GM12864 (cell line): ENCODE results near the gene OR9G4.

Experiments
- DNase-seq: peaks from one replicate; pipeline ENCODE4 v3.0.0-alpha.2; 2011; ENCODE audit warnings: low read depth
- H3K4me3 ChIP-seq: 2 replicates; pipeline ENCODE4 v1.5.1; 2011; ENCODE audit warnings: mild to moderate bottlenecking, low read depth, low read length, control low read depth
- TF ChIP-seq, protein P1 (sequence below): IDR thresholded peaks from 2 replicates; pipeline ENCODE4 v1.5.1; 2011; ENCODE audit warnings: low read depth, mild to moderate bottlenecking, moderate library complexity, low read length, control low read depth, inconsistent platforms; ENCODE audit errors: missing control alignments

OR9G4 gene

DNA sequence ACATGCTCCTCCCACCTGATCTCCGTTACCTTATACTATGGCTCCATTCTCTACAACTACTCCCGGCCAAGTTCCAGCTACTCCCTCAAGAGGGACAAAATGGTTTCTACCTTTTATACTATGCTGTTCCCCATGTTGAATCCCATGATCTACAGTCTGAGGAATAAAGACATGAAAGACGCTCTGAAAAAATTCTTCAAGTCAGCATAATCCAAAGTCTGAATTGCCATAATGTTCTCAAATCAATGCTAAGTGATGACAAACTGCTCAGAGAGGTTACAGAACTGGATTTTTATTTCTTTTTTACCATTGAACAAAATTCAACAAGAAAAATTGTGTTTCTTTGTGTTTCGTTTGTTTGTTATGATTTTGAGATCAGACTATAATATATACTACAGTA lies 7.6 kb downstream of the OR9G4 start:
- no peak overlapping the region for H3K4me3 ChIP-seq
- no peak for DNase-seq
- TF ChIP-seq, protein P1, sequence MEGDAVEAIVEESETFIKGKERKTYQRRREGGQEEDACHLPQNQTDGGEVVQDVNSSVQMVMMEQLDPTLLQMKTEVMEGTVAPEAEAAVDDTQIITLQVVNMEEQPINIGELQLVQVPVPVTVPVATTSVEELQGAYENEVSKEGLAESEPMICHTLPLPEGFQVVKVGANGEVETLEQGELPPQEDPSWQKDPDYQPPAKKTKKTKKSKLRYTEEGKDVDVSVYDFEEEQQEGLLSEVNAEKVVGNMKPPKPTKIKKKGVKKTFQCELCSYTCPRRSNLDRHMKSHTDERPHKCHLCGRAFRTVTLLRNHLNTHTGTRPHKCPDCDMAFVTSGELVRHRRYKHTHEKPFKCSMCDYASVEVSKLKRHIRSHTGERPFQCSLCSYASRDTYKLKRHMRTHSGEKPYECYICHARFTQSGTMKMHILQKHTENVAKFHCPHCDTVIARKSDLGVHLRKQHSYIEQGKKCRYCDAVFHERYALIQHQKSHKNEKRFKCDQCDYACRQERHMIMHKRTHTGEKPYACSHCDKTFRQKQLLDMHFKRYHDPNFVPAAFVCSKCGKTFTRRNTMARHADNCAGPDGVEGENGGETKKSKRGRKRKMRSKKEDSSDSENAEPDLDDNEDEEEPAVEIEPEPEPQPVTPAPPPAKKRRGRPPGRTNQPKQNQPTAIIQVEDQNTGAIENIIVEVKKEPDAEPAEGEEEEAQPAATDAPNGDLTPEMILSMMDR = no peak

DNA sequence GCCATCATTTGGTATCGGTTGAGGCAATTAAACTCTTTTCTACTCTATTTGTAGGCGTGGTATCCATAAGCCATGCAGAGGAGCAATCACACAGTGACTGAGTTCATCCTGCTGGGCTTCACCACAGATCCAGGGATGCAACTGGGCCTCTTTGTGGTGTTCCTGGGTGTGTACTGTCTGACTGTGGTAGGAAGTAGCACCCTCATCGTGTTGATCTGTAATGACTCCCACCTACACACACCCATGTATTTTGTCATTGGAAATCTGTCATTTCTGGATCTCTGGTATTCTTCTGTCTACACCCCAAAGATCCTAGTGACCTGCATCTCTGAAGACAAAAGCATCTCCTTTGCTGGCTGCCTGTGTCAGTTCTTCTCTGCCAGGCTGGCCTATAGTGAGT lies 8.4 kb downstream of the OR9G4 start:
- no peak overlapping the region for H3K4me3 ChIP-seq
- DNase-seq = no peak
- TF ChIP-seq, protein P1 = no peak

DNA sequence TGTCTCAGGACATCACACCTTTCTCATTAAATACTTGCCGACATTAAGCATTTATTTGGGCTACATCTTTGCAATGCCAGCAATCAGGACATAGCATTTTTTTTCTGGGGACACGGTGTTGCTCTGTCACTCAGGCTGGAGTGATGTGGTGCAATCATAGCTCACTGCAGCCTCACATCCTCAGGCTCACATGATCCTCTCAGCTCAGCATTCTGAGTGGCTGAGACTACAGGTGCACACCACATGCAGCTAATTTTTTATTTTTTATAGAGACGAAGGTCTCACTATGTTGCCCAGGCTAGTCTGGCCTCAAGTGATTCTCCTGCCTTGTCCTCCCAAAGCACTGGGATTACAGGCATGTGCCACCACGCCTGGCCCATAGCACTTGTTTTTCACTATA lies 28.0 kb downstream of the OR9G4 start:
- TF ChIP-seq, protein P1 = no peak
- H3K4me3 ChIP-seq = no peak overlapping the region
- no peak for DNase-seq

DNA sequence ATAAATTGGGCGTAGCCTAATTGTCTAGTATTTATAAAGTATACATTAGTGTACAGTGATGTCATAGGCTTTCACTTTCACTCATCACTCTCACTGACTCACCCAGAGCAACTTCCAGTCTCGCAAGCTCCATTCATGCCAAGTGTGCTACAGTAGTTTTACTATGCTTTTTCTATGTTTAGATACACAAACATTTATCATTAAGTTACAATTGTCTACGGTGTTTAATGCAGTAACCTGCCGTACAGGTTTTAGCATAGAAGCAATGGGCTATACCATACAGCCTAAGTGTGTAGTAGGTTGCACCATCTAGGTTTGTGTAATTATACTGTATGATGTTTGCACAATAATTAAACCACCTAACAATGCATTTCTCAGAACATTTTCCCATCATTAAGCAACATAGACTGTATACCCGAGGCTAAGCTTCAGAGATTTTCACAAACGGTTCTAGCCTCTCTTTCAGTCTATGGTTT lies 32.1 kb downstream of the OR9G4 start:
- no peak for DNase-seq
- TF ChIP-seq, protein P1 = no peak
- H3K4me3 ChIP-seq = no peak overlapping the region

DNA sequence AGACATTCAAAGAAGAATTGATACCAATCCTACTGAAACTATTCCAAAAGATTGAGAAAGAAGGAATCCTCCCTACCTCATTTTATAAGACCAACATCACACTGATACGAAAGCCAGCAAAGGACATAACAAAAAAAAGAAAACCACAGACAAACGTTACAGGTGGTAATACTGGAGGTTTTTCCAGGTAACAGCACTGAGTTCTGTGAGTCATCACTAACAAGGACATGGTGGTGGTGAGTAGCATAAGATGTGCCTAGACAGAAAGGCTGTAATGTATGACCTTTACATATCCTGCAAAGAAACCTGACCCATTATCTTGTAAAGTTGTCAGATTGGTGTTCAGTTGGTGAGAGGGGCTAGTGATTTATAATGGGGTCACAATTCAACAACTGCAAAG lies 34.3 kb downstream of the OR9G4 start:
- TF ChIP-seq, protein P1 = no peak
- no peak for DNase-seq
- H3K4me3 ChIP-seq = no peak overlapping the region

DNA sequence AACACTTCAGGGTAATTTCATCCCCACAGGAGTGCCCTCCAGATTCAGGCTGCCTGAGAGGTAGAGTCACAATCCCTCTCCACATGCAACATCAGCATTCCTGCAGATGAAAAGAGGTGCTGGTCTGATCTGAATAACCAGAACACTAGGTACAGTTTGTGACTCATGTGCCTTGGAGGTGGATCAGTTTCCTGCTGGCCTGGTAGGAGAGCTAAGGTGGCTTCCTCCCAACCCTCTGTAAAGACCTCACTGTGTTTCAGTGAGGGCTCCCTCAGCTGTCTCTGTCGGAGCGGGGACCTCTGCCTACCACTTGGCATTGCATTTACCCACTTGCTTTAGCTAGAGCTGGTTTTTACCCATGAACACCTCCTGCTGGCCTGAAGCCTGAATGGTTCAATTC lies 42.0 kb downstream of the OR9G4 start:
- TF ChIP-seq, protein P1 = no peak
- no peak for DNase-seq
- H3K4me3 ChIP-seq = no peak overlapping the region

DNA sequence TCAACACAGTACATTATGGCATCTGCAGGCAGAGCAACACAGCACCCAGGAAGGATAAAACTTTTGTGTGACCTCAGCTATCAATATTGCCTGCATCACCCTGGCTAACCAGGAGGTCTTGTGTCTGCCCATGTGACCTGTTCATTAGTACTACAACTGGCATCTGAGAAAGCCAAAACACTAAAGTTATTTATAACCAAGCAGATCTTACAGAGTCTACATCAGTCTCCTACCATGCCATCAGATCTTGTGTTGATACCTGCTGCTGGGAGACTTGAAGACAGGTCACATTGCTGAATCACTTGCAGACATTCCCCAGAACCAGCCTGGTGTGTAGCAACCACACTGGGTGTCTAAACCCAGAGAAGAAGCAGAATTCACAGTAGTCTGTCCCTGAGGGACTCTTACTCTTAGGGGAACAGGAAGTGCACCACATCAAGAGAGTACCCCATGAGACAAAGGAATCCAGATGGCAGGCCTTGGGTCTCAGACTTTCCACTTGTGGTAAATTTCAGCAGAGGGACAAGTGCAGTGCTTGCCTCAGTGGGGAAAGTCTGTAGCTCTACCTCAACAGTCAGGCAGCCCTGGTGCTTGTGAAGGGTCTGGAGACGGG lies 42.6 kb downstream of the OR9G4 start:
- TF ChIP-seq, protein P1 = no peak
- no peak for DNase-seq
- H3K4me3 ChIP-seq = no peak overlapping the region
